Measurements from ENCODE around the gene C5orf63.

- no peak for TF ChIP-seq CTCF (IDR thresholded peaks at IDR 0.05)
- no peak for TF ChIP-seq POLR2A (IDR thresholded peaks at IDR 0.05)
Measured at GRCh38 chr5:127003798-127004495, 69.4 kb downstream of the C5orf63 start.

All from Peyer's patch (tissue), 4 donors.